Measurements from ENCODE around the gene BHLHE23.

- TF ChIP-seq POLR2AphosphoS5 (IDR thresholded peaks at IDR 0.05; ENCODE audit: low read depth, low read length) (no peak), TAF1 (IDR thresholded peaks at IDR 0.05; ENCODE audit: borderline replicate concordance, insufficient read depth, low read length) (no peak)
- TF ChIP-seq, protein P1, sequence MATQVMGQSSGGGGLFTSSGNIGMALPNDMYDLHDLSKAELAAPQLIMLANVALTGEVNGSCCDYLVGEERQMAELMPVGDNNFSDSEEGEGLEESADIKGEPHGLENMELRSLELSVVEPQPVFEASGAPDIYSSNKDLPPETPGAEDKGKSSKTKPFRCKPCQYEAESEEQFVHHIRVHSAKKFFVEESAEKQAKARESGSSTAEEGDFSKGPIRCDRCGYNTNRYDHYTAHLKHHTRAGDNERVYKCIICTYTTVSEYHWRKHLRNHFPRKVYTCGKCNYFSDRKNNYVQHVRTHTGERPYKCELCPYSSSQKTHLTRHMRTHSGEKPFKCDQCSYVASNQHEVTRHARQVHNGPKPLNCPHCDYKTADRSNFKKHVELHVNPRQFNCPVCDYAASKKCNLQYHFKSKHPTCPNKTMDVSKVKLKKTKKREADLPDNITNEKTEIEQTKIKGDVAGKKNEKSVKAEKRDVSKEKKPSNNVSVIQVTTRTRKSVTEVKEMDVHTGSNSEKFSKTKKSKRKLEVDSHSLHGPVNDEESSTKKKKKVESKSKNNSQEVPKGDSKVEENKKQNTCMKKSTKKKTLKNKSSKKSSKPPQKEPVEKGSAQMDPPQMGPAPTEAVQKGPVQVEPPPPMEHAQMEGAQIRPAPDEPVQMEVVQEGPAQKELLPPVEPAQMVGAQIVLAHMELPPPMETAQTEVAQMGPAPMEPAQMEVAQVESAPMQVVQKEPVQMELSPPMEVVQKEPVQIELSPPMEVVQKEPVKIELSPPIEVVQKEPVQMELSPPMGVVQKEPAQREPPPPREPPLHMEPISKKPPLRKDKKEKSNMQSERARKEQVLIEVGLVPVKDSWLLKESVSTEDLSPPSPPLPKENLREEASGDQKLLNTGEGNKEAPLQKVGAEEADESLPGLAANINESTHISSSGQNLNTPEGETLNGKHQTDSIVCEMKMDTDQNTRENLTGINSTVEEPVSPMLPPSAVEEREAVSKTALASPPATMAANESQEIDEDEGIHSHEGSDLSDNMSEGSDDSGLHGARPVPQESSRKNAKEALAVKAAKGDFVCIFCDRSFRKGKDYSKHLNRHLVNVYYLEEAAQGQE (IDR thresholded peaks at IDR 0.05; ENCODE audit: insufficient read depth in 1 of 2, low read depth in 2 of 2, low read length in 2 of 2): no peak
Measured at GRCh38 chr20:62961799-62962198, 45.0 kb downstream of the BHLHE23 start.
